Ishikawa (cell line): ENCODE measurements around the gene CDC45.

Experiments used
- CEBPB ChIP-seq: IDR thresholded peaks from 2 replicates; pipeline ENCODE4 v1.6.1; 2012
- CREB1 ChIP-seq: IDR thresholded peaks from 2 replicates; pipeline ENCODE4 v1.6.1; 2012; ENCODE audit warnings: low read depth
- EGR1 ChIP-seq: IDR thresholded peaks from 2 replicates; pipeline ENCODE4 v1.6.1; 2012
- EP300 ChIP-seq: IDR thresholded peaks from 2 replicates; pipeline ENCODE4 v1.6.1; 2012; ENCODE audit warnings: borderline replicate concordance
- FOXM1 ChIP-seq: IDR thresholded peaks from 2 replicates; pipeline ENCODE4 v1.6.1; 2012; ENCODE audit warnings: low read depth, borderline replicate concordance
- MAX ChIP-seq: IDR thresholded peaks from 2 replicates; pipeline ENCODE4 v1.6.1; 2012
- NFIC ChIP-seq: IDR thresholded peaks from 2 replicates; pipeline ENCODE4 v1.6.1; 2012
- RAD21 ChIP-seq: IDR thresholded peaks from 2 replicates; pipeline ENCODE4 v1.6.1; 2012; ENCODE audit warnings: low read depth
- TAF1 ChIP-seq: IDR thresholded peaks from 2 replicates; pipeline ENCODE4 v1.6.1; 2012; ENCODE audit warnings: low read depth, mild to moderate bottlenecking
- TCF12 ChIP-seq: IDR thresholded peaks from 2 replicates; pipeline ENCODE4 v1.6.1; 2012; ENCODE audit warnings: low read depth
- TEAD4 ChIP-seq: IDR thresholded peaks from 2 replicates; pipeline ENCODE4 v1.6.1; 2012
- YY1 ChIP-seq: IDR thresholded peaks from 2 replicates; pipeline ENCODE4 v1.6.1; 2012; ENCODE audit warnings: low read depth
- ZBTB7A ChIP-seq: IDR thresholded peaks from 2 replicates; pipeline ENCODE4 v1.6.1; 2012; ENCODE audit warnings: low read depth
- TF ChIP-seq, protein P1 (sequence below): IDR thresholded peaks from 2 replicates; pipeline ENCODE4 v1.6.1; 2012
- TF ChIP-seq, protein P2 (sequence below): IDR thresholded peaks from 2 replicates; pipeline ENCODE4 v1.6.1; 2012; ENCODE audit warnings: low read depth, mild to moderate bottlenecking

Gene CDC45

GRCh38 chr22:19504900-19505734, 25.4 kb downstream of the CDC45 start:
- TF ChIP-seq FOXM1, result no peak
- no peak for TF ChIP-seq RAD21
- TF ChIP-seq CREB1, result no peak
- no peak for TF ChIP-seq ZBTB7A
- TF ChIP-seq CEBPB, result no peak
- TF ChIP-seq EP300, result no peak
- TF ChIP-seq, protein P1, sequence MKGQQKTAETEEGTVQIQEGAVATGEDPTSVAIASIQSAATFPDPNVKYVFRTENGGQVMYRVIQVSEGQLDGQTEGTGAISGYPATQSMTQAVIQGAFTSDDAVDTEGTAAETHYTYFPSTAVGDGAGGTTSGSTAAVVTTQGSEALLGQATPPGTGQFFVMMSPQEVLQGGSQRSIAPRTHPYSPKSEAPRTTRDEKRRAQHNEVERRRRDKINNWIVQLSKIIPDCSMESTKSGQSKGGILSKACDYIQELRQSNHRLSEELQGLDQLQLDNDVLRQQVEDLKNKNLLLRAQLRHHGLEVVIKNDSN, result no peak
- TF ChIP-seq, protein P2, sequence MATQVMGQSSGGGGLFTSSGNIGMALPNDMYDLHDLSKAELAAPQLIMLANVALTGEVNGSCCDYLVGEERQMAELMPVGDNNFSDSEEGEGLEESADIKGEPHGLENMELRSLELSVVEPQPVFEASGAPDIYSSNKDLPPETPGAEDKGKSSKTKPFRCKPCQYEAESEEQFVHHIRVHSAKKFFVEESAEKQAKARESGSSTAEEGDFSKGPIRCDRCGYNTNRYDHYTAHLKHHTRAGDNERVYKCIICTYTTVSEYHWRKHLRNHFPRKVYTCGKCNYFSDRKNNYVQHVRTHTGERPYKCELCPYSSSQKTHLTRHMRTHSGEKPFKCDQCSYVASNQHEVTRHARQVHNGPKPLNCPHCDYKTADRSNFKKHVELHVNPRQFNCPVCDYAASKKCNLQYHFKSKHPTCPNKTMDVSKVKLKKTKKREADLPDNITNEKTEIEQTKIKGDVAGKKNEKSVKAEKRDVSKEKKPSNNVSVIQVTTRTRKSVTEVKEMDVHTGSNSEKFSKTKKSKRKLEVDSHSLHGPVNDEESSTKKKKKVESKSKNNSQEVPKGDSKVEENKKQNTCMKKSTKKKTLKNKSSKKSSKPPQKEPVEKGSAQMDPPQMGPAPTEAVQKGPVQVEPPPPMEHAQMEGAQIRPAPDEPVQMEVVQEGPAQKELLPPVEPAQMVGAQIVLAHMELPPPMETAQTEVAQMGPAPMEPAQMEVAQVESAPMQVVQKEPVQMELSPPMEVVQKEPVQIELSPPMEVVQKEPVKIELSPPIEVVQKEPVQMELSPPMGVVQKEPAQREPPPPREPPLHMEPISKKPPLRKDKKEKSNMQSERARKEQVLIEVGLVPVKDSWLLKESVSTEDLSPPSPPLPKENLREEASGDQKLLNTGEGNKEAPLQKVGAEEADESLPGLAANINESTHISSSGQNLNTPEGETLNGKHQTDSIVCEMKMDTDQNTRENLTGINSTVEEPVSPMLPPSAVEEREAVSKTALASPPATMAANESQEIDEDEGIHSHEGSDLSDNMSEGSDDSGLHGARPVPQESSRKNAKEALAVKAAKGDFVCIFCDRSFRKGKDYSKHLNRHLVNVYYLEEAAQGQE, result no peak
- no peak for TF ChIP-seq TEAD4

DNA sequence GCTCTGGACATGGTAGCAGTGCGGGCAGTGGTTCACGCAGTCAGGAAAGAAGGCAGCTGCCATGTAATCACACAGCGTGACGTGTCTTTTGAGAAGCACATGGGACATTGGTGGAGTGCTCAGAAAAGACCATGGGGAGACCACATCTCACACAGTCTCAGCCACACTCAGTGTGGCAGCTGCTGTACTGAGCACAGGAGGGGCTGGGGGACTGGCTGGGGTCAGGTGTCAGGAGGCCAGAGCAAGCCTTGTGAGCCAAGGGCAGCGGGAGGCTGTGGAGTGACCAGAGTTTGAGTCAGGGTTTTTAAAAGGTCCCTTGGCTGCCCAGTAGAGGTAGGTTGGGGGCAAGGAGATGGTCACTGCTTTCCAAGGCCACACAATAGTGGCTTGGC, 26.0 kb downstream of the CDC45 start:
- TF ChIP-seq TEAD4 (no peak), YY1 (no peak), MAX (no peak), TAF1 (no peak), RAD21 (no peak), TCF12 (no peak), EGR1 (no peak)
- TF ChIP-seq, protein P2, result no peak

DNA sequence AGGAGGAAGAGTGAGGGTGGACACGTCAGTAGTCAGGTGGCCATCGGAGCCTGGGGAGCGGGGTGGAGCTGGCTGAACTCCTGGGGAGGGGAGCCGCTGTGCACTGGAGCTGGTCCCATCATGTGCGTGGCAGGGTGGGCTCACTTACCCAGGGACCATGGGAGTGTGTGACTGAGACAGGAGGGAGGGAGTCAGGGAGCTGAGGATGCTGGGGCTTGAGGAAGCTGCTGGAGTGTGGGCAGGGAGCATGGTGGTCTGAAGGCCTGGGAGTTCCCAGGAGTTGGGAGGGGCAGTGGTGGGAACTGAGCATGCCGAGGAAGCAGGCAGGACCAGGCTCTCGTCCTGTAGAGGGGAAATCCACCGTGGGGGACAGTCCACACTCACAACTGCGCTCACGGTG, 26.5 kb downstream of the CDC45 start:
- no peak for TF ChIP-seq MAX
- TF ChIP-seq ZBTB7A, result no peak
- TF ChIP-seq EP300, result no peak
- TF ChIP-seq, protein P2, result no peak
- TF ChIP-seq CREB1, result no peak
- TF ChIP-seq YY1, result no peak
- TF ChIP-seq CEBPB, result no peak
- TF ChIP-seq TAF1, result no peak
- no peak for TF ChIP-seq RAD21
- TF ChIP-seq, protein P1, result no peak
- TF ChIP-seq FOXM1, result no peak
- TF ChIP-seq TCF12, result no peak
- no peak for TF ChIP-seq NFIC
- TF ChIP-seq EGR1, result no peak
- no peak for TF ChIP-seq TEAD4

- TF ChIP-seq EP300 (no peak), TEAD4 (no peak), CEBPB (no peak), NFIC (no peak), EGR1 (no peak), TAF1 (no peak), YY1 (no peak), ZBTB7A (no peak), TCF12 (no peak), RAD21 (no peak), CREB1 (no peak), MAX (no peak), FOXM1 (no peak)
- TF ChIP-seq, protein P2, result no peak
- TF ChIP-seq, protein P1, result no peak
Measured at GRCh38 chr22:19507534-19507861, 27.8 kb downstream of the CDC45 start.
